COLO829 (cell line): ENCODE data around the gene IER3IP1.
"Not testable (repeated sequence)": the region's sequence is repeated elsewhere in the genome, so short reads cannot be mapped to it uniquely, and the experiment has no call there.

Experiments used
- DNase-seq: peaks from one replicate; pipeline ENCODE4 v3.0.0; 2012; ENCODE audit warnings: low spot score

Gene IER3IP1

DNA sequence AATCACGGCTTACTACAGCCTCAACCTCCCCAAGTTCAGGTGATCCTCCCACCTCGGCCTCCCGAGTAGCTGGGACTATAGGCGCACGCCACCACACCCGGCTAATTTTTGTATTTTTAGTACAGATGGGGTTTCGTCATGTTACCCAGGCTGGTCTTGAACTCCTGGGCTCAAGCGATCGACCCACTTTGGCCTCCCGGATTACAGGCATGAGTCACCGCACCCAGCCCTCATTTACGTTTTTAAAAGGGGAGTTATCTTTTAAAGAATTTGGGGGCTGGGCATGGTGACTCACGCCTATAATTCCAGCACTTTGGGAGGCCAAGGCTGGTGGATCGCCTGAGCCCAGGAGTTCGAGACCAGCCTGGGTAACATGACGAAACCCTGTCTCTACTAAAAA lies 17.8 kb downstream of the IER3IP1 start:
- DNase-seq, result not testable (repeated sequence)

DNA sequence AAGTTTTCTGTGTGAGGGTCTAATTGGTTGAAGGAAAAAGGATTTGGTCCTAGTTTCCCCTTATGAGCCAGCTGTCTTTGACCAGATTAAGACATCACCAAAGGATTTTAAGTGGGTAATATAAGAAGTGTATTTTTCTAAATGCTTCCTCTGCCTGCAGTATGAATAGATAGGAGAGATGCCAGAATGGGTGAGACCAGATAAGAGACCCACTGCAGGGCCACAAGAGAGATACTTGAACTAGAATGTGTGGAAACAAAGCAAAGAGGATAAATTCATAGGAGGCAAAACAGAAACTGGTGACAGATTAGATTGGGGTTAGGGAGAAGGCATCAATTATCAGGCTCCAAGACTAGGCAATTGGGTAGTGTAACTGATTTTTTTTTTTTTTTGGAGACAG lies 24.7 kb downstream of the IER3IP1 start:
- DNase-seq, result no peak

DNA sequence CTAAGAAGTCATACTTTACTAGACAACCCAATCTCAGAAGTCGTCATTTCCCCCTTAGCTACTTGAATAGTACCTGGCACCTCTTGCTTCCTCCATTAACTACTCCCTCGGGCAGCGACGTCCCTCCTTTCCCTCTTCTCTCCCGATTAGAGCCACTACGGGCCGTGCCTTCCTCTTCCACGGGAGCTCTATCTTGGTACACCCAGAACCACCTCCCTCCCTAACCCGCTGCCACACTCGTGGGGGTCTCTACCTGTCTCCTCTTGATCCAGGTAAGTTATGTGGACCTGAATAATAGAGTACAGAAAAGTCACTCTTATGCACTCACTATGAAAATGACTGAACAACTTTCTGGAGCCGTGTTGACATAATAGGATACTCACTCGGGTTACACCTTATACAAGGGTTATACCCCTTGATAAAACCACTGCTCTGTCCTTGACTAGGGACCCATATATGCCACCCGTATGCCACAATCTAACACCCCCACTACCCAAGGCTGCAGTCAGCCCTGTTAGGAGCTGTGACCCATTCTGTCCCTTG lies 25.3 kb downstream of the IER3IP1 start:
- DNase-seq, result no peak

DNA sequence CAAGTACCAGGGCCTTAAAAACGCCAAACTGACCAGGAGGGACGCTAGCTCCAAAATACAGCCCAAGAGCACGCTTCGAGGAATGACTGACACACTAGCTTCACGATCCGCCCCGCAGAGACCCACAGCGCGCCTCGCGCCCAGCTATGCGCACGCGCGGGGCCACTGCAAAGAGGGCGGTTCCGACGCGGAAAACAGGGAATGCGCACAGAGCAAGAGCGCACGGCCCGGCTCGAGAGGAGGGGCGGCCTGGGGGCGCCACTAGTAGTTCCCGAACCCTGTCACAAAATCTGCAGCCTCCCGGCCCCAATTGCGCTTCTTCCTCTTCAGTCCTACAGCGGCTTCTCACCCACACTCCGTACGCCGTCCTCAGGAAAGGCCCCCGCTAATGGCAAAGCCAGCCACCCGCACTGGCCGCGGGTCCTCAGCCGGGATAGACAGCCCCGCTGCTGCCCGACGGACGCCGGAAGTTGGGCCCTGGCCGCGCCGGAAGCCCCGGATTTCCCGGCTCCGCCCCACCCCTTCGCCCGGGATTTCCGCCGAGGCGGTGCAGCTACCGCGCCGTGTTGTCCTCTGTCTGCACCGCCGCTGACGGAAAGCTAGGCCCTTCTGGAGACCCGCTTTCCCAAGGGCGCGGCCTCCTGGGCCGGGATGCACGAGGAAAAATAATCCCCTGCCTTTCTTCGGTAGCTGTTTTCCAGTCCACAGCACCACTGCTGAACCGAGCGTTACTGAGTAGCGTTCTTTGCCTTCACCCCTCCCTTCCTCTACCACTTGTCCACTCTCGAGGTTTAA lies 25.9 kb downstream of the IER3IP1 start, which contains the start of gene HDHD2:
HDHD2 (minus strand) TSS at position 472 of the 795 bp plus-strand sequence. CDS start 14,061 bp downstream, outside the sequence.
- peak; percentile 69 for DNase-seq

DNA sequence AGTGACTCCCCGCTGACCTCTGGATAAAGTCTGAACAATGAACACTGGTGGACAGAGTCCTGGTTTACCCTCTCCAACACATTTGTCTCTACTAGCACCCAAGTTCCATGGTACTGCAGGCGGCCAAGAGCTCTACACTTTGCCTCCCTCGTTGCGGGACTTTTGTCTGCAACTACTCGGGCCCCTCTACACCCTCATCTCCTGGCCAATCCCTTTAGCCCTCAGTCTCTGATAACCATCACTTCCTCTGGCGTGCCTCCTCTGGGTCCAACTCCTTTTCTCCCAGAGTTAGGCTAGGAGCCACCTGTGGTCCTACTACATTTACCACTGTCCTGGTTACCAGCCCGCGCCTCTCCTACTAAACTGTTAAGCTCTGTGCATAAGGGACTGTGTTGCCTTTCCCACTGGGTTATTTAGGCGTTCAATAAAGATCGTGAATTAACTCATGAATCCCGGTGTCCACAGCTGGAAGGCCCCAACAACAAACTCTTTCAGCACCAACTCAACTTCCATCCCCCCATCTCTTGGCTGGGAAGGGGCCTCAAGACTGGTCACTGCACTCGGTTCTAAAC lies 26.6 kb downstream of the IER3IP1 start:
- peak; percentile 54 for DNase-seq

DNA sequence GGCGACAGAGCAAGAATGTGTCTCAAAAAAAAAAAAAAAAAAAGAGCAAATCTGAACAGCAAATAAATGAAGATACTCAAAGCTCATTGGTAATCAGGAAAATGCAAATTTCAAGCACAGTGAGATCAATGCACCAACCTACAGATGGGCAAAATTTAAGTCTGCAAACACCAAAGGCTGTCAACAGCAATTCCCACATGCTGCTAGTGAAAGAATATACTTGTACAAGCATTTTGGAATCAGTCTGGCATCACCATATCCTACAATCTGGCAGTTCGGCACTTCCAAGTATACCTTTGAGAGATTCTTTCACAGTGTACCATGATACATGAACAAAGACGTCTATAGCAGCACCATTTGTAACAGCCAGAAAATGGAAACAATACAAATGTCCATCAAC lies 30.0 kb downstream of the IER3IP1 start:
- no peak for DNase-seq

DNA sequence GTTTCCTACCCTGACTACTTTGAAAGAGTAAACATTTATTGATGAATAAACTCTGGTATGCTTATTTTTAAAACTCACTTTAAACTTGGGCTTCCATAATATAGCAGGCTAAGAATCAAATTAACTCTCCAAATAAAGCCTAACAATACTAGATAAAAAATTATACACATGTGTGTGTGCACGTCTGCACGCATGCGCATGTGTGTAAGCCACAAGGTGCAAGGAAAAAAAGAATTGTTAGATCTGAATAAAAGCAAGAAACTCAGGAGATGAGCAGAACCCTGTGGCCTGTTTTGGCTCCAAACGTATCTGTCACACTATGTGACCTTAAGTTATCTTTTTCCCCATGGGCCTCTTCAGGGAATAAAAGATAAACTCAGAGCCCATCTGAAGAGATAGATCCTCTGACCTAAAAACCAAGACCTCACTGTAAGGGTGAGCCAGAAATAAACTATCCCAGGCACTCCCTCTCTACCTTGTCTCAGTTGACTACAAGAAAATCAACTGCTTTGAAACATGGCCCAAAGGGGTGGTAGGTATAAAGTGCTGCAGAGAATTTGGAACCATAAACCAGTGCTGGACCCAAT lies 32.2 kb downstream of the IER3IP1 start:
- DNase-seq, result no peak

DNA sequence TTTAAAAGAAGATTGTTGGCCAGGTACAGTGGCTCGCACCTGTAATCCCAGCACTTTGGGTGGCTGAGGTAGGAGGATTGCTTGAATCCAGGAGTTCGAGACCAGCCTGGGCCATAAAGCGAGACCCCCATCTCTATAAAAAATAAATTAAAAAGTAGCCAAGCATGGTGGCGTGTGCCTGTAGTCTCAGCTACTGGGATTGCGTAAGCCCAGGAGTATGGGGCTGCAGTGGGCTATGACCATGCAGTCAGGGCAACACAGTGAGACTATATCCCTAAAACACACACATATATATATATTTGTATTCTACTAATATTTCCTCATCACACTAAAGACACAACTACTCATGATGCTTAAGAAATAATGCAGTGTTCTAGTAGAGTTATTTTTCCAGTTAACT lies 33.0 kb downstream of the IER3IP1 start:
- no peak for DNase-seq

DNA sequence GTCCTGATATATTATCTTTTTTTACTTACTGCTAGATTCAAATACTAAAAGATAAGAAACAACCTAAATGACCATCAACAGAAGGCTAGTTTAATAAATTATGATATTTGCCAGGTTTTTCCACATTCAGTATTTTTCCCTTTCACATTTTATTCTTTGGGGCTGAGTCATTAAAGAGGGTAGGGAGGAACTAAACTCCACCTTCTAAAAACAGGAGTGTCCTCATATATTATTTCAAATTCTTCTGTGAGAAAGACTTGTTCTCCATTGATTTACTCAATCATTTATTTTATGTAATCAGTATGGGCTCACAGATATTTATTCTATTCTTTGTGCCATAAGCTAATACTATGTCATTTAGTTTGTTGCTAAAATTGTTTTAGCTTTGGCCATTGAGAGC lies 34.9 kb downstream of the IER3IP1 start:
- no peak for DNase-seq

DNA sequence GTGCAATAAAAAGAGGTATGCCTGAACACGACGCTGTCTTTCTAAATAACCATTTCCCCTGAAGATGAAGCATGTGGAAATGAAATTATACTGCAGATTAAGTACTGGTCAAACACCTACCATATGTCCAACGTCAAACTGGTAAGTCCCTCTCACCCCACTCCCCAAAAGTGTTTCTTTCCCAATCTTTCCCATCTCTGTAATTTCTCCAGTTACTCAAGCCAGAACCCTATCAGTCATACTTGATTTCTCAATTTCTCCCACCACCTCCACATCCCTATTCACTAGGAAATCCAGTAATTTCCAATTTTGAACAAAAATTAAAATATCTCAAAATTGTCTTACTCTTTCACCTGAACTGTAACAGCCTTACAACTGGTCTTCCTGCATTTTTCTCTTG lies 55.0 kb downstream of the IER3IP1 start:
- no peak for DNase-seq

DNA sequence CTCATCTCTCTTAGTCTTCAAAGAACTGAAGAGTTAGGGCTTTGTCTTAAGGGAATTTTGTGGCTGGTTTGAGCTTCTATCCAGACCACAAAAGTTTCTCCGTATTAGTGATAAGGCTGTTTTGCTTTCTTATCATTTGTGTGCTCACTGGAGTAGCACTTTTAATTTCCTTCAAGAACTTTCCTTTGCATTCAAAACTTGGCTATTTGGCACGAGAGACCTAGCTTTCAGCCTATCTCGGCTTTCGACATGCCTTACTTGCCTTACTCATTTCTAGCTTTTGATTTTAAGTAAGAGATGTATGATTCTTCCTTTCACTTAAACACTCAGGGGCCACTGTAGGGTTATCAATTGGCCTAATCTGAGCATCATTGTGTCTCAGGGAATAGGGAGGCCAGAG lies 55.7 kb downstream of the IER3IP1 start:
- no peak for DNase-seq

DNA sequence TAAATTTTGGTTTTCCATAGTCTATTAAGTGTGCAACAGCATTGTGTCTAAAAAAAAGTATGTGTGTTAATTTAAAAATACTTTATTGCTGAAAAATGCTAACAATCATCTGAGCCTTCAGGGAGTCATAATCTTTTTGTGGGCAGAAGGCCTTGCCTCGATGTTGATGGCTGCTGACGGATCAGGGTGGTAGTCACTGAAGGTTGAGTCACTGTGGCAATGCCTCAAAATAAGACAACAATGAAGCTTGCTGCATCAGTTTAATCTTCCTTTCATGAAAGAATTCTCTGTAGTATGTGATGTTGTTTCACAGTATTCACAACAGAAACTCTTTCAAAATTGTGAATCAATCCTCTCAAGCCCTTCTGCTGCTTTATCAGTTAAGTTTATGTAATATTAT lies 57.2 kb downstream of the IER3IP1 start:
- DNase-seq, result peak; percentile 6

DNA sequence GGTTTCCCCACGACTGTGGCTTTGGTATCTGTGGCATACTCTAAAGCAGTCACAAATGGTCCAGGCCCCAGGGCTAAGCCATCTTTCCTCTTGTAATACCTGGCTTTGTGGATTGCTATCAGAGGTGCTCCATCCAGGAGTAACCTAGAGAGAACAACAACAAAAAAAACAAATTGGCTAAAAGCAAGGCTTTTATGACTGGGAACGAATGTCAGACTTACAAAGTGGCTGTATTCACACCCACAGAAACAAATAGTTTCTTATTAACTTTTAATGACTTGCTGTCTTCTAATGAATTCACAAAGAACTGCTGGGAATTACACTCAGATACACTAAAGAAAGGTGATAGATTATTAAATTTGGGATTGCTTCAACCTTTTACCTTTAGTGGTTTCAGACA lies 61.0 kb downstream of the IER3IP1 start:
- DNase-seq, result no peak

DNA sequence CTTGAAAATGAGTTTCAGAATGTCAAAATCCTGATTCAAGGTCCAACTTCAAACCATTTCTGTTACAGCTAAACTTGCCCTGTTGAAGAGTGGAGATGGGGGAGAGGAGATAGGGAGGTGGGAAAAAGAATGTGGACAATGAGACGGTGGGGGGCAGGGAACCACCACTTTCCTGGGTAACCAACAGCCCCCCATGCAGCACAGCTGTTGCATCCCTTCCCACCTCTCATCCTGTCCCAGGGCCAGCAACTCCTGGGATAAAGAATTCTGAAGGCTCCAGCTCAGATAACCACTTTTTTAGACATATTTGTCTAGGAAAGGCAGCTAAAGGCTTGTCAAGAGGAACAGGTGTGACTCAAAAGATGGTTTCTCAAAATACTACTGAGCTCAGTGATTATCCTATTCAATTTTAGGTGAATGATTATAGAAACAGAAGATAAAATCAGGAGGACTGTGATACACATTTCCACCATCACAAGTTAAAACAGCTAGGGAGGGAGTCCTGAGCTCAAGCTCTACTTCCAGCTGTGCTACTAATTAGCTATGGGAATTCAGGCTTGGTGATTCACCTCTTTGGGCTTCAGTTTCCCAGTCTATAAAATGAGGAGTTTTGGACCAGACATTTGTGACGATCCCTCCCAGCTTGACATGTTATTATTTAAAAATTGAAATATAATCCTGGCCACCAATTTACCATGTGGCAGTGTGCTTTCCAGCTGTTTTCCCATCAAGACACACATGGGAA lies 62.2 kb downstream of the IER3IP1 start:
- DNase-seq, result no peak

DNA sequence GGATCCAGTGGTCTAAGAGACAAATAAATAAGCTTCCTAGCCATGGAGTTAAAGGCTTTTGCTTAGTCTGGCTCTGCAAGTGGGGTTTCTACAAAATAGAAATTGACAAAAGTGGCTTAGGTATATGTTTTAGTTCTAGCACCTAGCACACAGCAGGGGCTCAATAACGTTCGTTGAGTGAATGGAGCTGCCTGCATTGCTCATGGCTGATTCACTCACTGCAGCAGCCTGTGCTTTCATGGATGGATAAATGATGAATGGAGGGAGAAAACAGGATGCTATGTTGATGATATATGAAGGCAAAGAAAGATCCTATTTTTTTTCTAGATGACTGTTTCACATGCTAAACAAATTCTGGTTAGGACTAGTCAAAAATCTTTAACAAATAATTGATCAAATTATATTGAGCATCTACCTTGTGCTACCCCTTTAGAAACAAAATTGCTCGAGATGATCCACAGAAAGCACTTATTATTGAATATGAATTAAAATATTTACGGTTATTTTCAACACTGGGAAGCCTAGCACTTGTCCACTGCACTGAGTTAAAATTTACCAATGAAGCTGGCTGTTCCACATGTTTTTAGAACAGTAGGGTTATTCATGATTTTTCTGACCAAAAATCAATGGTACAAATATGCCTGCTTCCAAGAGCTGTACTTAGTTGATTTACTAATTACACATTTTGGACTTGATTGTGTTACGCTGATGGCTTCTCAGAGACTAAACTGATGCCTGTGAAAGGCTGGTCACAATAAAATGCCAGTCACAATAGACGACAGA lies 65.5 kb downstream of the IER3IP1 start:
- no peak for DNase-seq

DNA sequence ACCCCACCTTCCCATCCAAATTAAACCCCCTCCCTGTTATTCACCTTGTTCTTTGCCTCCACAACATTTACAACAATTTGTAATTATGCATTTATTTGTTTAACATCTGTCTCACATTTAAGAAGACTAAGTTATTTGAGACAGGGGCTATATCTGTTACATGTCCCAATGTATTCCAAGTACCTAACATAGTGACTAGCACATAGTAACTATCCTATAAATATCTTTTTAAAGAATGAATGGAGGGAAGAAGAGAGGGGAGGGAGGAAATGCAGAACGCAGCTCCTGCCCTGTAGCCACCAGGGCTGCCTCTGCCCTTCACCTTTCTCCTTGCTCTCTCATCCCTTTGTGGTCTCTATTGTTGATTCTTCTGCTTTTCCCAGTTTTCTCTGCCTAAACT lies 66.4 kb downstream of the IER3IP1 start:
- no peak for DNase-seq

DNA sequence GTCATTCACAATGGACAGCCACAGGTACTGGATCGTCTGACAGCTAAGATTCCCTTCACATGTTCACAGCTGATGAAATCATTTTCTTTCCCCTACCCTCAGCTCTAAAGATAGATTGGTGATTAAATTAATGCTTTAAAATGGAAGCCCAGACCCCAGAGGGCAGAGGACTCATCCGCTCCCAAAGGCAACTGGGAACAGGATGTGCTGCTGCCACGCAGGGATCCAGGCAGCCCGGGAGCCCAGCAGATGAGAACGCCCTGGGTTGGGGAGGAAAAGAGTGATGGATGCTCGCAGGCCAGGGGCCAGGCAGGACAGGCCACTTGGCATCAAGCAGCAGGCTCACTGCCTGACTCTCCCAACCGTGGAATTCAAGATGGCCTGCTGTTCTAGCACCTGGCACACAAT lies 67.2 kb downstream of the IER3IP1 start:
- no peak for DNase-seq

DNA sequence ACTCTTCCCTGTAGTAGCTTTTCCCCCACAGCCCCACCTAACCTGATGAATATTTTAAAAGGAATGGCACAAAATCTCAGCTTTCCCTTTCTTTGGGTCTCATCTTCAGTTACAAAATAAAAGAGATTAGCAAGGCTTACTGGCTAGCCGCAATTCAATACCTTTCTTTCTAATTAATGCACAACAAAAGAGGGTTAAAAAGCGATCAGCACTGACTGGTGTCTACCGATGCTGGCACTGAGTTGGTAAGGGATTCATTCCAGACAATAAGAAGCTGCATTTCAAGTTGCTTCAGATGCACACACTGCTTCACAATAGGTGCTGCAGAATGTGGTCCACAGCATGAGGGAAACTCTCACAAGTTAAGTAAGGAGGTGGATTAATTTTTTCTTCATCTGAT lies 67.8 kb downstream of the IER3IP1 start:
- DNase-seq, result no peak
